ENCODE results near the gene ADAM12.
A peak's percentile ranks its signal among the peaks of the same experiment; 100 is the strongest.

The ADAM12 gene

DNA sequence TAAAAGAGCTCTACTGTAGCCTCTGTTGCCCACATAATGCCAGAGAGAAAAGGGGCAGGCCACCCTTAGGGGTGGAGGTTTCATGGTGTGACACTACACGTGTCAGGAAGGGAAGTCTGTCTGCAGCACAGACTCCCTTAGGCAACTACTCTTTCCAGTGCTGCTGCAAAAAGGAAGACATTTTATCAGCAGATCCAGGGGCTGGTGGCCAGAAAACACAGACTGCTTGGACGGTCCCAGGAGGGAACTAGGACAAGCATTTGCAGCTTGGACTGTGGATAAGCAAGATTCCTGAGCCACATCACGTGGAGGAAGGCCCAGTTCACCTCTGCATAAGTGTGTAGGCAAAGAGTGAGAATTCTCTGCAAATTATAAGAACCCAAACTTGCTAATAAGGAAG is 271.1 kb downstream of the ADAM12 start:
- DNase-seq (ENCODE audit: low read depth in 2 of 2), result no peak

DNA sequence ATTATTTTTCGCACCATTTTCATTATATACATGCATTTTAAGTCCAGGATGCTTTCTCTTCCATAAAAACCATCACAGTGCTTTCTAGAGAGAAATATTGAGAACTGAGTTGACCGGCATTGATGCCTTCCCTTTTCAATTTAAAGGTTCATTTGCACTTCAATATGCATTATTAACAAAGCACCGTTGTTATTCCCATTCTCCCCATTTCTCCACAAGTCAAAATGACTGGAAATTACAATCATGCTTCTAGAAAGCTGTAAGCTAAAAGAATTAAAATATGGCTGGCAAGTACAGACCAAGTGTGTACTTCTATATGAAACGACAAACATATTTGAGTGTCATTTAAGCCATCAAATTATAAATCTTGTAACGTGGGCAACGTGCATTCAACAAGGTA is 272.4 kb downstream of the ADAM12 start:
- no peak for DNase-seq (ENCODE audit: low read depth in 2 of 2)

DNA sequence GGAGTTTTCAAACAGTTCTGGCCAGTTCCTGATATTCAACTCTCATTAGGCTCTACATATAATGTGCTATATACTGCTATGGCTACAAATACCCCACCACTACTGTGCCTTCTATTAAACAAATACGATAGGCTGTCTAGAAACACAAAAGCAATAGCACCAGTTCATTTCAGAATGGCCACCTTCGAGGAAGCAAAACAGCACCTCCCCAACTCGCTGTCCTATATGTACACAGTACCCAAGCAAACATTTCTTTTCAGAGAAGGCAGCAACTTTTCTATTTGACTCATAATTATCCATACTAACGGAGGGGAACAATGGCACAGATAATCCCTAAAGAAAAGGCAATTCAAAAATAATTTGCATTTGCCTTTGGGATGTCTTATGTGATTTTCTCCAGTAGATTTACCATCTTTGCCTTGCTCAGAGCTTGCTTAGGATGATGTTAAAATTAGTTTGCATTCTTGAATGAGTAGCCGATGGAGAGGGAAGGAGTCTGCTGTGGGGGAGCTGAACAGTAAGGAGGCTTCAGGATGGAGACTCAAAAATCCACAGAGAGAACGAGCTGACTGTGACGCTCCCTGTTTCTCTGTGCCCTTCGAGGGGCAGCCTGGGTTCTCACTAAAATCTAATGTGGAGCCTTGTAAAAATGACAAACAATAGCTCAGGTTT is 273.3 kb downstream of the ADAM12 start:
- DNase-seq (ENCODE audit: low read depth in 2 of 2), result no peak

DNA sequence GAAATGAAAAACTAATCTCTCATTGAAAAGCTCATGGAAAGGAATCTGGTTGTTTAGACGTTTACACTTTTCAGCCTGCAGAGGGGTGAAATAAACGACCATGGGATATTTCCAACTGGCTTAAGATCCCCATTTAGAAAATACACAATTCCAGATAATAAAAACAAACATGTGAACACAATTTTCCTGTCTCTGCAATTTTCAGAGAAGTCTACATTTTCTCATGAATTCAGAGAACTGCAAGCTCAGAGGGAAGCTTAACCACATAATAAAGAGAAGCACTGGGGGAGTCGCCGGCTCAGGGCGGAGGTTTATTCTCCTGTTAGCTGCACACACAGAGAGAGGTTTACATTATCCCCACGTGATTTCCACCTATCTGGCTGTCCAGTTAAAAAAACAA is 276.8 kb downstream of the ADAM12 start:
- DNase-seq (ENCODE audit: low read depth in 2 of 2), result no peak

DNA sequence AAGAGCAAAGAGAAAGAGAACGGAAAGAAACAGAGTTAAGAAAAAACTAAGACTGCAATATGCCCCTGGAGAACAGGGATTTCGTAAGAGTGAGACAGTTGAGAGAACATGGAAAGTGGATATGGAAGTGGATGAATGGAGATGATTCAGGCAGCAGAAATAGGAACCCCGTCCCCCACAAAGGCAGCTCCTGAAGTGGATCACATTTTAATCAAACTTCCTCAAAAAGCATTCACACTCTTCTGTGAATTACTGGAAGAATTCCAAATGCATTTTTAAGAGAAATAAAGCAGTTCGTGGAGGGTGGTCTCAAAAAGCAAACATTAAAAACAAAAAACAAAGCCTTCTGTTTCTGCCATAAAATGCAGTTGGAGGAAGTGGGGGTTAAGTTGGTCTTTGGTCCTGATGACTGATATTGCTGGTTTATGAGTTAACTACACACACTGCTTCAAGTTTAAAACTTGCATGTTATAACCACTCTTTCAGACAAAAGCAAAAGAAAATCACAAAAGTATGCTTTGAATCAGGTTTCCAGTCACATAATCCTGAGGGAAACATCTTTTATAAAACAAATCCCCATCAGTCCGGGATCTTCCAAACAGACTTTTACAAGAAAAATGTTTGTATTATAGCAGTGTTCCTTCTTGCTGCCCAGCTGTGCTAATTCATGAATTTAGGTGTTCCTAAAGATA is 277.6 kb downstream of the ADAM12 start:
- no peak for DNase-seq (ENCODE audit: low read depth in 2 of 2)

DNA sequence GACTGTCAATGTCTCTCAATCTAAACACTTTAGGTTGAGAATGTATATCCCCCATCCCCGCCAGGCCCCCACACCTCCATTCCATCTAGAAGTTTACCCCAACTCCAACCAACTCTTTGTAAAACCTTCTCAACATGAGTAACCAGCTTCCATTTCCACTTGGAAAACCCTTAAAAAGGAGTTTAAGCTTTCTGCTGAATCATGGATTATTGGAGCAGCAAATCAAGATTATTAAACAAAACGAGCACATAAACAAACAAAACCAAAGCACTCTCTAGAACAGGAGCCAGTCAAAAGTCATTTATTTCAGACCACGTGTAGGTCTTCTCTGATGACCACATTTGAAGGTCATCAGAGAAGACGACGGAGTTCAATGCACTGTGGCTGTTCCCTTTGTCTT is 278.4 kb downstream of the ADAM12 start:
- DNase-seq (ENCODE audit: low read depth in 2 of 2), result no peak

DNA sequence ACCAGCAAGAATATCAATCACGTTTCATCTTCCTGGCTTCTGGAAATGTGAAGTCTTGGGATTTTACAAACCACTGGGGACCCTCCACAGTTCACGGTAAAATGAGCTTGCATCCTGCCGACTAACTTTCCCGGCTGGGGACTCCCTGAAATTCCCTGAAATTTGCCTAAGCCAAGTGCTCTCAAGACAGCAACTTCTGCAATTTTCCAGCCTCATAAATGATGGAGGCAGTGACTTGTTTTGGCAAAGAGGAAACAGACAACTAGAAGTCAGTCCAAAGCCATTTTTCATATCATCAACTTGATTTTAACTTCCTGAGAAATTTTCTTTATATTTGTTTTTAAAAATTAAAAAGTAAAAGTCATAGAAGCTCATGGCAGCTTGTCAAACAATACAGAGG is 279.6 kb downstream of the ADAM12 start:
- DNase-seq (ENCODE audit: low read depth in 2 of 2), result no peak

DNA sequence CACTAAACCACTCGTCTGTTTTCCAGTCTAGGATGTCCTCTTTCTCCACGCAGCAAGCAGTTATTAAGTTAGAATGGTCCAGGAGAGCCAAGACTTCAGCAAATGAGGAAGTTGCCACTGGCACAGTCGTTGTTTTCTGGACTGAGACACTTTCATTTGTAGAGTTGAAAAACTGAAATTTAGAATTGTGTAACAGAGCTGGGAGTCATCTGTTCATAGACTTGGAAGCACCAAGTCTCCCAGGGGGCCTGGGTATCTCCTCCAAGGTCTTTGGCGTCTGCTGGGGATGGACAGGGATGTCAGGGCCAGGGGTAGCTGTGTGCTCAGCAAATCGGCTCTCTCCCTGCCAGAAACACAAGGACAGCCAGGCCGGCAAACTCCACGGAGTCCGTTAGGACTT is 283.5 kb downstream of the ADAM12 start:
- DNase-seq (ENCODE audit: low read depth in 2 of 2), result no peak

DNA sequence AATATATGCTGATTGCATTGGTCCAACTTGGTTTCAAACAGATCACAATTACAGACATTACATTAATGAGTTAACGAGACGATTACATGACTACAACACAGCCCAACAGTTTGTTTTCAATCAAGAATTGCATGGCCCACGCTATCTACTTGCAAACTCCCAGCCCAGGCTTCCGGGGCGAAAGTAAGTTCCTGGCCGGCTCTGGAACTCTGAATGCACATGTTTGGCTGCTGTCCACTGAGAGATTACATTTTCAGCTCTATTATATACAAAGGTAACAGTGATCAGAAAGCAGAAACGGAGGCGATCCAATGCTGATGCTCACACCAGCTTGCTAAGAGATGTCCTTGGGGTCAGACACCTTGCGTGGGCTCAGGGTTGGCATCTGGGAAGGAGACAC is 285.6 kb downstream of the ADAM12 start:
- DNase-seq (ENCODE audit: low read depth in 2 of 2), result no peak

DNA sequence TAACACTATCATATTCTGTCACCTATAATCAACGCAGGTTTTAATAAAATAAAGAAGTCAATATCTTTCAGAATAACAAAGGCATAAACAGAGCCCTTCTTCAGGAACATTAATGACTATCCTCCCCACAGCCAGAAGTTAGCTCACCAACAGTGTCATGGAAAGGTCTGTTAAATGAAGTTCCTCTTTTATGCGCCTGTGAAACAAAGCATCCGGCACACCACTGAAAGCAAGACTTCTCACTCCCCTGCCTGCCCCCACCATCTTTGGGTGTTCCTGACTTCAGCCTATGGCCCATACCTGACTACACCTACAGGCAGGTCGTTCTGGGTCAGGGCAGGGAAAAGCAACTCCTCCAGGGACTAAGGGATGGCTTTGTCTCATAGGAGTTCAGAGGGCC is 286.5 kb downstream of the ADAM12 start:
- DNase-seq (ENCODE audit: low read depth in 2 of 2), result no peak

DNA sequence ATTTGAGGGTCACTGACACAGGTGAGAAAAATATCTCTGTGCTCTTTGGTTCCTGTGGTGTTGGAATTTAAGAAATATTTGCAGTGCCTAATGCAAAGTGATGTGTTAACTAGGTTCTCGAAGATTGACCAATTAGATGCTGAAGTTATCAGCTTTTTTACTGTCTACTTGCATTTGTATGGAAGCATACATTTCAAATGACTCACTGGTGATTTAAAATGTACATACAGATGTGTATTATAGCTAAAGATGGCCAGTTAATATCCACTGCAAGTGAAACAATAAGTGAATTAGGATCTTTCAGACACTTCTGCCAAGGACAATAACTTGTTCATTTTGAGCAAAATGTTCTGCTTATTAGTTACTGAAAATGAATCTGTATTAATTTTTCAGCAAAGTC is 287.0 kb downstream of the ADAM12 start:
- peak in 1 of 2 experiments; percentile 39 for DNase-seq (ENCODE audit: low read depth in 2 of 2)

DNA sequence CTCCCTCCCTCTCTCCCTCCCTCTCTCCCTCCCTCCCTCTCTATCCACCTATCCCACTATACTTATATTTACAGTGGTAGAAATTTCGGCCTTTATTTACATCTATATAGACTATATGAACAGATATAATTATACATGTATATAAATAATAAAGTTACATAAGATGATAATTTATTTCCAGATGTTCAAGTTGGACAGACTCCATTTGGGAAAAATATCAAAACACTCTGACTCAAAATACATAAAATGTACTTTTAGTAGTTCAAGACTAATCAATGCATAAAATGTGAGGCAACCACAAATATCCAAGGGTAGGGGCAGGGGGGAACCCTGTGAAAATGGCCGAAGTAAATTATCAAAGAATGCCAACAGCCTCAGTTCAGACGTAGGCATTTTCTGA is 288.9 kb downstream of the ADAM12 start:
- peak in 1 of 2 experiments; percentile 41 for DNase-seq (ENCODE audit: low read depth in 2 of 2)

DNA sequence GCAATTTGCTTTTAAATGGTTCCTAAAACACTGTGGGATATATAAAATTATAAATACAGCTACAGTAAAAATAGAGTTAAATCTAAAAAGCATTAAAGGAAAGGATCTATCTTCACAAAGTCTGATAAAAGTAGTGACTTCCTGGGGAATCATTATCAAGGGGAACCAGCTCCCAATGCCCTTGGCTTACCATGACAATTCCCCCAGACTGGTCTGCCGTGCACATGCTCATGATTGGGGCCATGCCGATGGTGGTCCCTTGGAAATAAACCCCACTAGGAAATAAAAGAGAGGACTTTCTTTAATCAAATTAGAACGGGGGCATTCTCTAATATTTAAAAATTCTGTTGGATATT is 290.1 kb downstream of the ADAM12 start:
- no peak for DNase-seq (ENCODE audit: low read depth in 2 of 2)

DNA sequence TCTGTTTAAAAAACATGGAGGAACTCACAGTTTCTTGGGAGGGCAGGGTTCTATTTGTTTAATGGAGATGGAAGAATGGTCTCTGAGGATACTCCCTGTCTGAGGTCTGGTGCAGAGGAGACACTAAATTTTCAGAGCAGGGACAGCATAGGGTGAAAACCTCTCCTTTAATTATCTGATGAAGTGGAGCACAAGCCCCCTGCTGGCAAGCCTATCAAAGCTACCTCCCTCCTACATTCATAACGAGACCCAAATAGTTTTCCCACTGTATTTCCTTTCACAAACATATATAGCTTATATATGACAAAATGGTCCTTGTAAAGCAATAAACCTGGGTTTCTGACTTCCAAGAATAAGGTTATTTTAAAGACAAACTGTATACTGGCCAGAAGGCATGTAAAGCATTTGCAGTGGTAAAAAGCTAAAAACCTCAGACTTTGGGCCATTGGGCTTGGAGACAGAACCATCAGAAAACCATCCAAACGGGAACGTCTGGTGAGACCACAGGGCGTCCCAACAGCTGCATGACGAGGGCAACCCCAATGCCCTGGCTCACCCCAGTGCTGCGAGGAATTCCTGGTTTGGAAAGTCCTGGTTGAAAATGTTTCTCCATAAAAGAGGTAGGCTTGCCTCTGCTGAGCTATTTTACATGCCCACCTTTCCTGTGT is 290.6 kb downstream of the ADAM12 start:
- DNase-seq (ENCODE audit: low read depth in 2 of 2), result no peak

DNA sequence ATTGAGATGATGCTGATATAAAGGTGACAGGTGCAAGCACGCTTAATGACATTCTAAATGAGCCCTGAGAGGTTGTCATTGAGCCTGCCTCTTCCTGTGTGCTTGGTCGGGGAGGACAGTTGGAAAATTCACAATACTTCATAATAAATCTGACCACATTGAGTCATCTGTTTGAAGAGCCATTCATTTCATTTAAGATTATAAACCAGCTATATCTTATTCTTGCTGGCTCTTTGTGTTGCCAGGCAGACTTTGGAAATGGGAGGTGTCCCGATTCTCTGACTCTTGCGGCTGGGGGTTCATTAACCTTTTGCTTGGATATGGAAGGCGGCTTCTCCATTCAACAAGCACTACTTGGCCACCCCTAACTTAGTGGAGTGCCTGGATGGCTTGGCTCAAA is 293.7 kb downstream of the ADAM12 start:
- no peak for DNase-seq (ENCODE audit: low read depth in 2 of 2)

DNA sequence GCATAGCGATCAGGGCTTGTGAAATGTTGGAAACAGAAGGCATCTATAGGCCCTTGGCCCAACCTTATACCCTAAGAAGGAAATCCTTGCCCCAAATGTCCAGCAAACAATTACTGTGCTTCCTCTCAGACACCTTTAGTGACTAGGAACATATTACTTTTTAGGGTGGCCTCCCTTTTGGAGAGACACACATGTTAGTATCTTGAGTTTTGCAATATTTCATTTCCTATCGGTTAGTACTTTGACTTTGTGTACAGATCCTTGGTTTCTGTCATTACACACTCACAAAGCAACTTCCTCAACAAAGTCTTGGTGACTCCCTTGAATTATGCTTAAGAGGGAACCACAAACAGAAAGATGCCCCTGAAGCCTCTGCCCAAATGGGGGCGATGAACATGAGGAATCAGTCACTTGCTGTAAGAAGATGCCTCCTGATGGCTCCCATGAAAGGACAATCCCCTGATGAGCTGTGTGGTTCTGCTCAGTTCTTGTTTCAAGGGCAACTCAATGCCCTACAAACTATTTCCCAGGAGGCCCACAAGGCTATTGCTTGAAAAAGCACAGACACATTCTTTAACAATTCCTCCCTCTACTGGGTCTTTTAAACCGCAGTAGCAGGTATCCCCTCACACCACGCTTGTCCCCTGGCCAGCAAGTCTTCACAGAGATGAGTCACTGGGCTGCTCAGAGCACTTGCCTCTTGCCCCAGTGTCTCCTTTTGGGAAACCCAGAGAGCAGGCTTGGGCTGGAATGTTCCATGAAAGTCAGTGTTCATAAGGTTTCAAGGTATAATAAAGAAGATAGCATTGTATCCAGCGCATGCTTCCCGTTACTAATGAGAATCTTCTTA is 295.7 kb downstream of the ADAM12 start:
- DNase-seq (ENCODE audit: low read depth in 2 of 2), result no peak

DNA sequence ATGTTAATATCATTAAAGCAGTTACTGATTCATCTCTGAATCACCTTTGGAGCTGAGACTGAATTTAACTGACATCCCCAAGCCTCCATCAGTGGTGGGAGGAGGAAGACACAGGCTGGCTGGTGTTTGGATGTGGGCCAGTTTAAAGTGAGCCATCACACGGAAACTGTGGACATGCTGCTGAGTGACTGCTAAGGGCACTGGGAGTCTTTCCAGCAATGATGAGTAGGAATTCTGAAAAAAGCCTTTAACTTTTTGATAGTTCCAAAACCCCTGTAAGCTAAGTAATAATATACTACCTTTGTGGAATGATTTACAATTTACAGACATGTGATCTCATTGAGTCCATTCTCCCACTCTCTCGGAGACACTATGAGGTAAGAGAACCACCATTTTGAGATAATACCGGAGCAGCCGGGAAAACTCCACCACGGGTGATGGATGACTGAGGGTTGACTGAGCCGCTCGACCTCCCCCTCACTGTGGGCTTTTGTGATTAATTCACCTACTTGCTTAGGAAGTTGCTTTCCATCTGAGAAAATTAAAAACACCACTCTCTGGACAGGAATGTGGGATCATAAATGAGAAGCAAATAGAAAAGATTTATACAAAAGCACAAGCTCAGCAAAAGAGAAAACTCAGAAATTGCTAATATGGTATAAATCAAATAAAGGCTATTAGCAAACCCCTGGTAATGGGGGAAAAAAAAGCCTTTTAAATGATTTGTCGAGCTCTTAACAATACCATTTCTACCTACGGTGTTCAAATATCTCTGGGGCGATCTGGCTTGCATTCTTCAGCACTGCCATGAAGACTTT is 297.2 kb downstream of the ADAM12 start:
- DNase-seq (ENCODE audit: low read depth in 2 of 2), result peak; percentile 92 to 93

DNA sequence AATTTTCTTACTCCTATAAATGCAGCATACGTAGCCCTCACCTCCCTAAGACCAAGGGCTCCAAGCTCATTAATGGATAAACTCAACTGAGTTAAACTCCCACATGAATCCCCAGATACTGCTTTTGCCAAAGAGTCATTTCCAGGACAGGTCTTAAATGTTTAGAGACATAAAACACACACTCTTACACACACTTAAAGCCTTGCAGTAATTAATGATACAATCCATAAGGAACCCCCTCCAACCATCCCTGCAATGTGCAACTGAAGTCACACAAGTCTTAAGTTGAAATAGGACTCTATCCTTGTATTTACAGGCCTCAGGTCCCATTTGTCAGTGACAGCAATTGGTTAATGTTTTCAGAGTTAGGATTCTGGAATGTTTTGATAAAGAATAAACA is 297.8 kb downstream of the ADAM12 start:
- no peak for DNase-seq (ENCODE audit: low read depth in 2 of 2)

DNA sequence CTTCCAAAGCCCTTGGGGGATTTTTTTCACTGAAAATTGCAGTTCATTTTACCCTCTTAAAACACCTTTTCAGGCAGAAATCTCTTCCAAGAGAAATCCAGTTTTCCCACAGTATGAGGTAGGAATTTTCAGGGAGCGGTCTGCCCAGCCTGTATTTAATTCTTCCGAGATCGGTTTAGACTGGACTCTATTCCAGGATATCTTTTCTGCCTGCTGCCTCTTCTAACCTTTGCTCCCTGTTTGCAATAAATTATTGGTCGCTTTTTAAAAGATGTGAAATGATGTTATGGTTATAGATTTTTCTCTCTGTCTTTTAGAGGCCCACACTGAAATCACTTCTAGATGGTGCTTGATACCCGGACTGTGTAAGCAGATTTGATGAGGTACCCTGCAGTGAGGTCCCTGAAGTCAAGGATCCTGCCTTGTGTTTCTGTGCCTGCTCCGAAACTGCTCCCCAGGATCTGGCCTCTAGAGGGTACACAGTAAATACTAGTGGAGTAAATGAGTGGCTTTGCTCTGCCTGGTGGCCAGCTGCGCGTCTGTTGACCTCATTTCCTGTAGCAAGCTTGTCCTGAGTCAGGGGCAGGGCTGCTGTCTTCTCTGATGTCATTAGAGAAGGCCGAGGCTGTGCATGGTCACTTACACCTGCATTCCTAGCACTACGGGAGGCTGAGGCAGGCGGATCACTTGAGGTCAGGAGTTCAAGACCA is 300.3 kb downstream of the ADAM12 start:
- DNase-seq (ENCODE audit: low read depth in 2 of 2), result no peak

DNA sequence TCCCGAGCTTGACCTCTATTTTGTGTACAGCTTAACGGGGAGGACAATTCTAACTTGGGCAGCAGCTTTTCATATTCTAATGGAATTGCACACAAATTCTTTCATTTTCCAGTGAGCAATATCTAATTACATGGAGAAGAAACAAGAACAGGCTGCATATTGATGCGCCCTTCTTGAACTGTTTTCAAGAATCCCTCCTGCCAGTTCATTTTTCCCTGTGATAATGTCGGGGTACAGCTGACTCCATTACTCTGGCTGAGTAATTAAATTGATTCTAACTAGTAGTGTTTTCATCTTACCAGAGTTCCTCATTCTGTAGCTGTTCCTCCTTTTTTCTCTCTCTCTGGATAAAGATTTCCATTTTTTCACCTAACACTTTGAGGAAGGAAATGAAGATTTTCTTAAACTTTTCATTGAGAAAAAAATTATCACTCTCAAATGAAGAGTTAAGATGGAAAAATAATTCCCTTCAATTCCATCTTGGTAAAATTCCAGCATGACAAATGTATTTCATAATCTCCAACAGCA is 301.1 kb downstream of the ADAM12 start:
- DNase-seq (ENCODE audit: low read depth in 2 of 2), result no peak

DNA sequence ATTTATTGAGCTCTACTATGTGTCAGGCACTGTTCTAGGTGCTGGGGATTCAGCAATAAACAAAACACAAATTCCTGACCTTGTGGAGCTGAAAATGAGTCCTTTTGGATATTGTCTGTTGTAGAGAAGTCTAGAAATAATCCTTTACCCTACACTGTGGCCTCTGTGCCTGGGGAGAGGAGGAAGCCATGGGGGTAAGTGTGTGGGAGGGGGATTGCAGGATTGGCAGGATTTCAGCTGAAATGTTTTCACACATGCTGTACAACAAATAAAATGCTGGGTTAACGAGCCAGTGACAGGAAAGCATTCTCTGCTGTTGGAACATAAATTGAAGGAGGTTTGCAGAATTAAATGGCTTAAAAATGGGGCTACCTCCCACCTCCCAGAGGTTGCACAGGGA is 302.5 kb downstream of the ADAM12 start:
- no peak for DNase-seq (ENCODE audit: low read depth in 2 of 2)
